NCI-H345 (cell line): ENCODE measurements around the gene MINDY1.

Experiments
- DNase-seq: peaks from one replicate; lab custom pipeline; 2025; lab: John Stamatoyannopoulos, UW

Gene MINDY1

DNA sequence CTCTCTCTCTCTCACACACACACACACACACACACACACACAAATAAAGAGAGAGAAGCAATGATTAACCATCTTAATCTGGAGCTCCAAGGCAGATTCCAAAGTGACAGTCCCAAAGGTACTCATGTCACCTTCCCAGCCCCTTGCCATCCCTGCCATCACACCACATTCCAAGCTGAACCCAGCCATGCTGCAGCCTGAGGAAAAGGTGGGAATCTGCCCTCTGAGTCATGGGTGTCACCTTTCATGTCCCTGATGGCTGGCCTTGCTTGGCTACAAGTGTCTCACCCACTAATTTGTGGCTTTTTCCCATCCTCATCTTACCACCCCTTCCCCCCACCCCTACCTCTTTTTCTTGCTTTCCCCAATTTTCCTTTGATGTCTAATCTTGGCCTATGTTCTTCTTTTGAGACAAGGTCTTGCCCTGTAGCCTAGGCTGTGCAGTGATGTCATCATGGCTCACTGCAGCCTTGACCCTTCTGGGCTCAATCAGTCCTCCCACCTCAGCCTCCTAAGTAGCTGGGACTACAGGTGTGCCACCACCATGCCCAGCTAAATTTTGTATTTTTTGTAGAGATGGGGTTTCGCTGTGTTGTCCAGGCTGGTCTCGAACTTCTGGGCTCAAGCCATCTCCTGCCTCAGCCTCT lies 21.4 kb downstream of the MINDY1 start:
- no peak for DNase-seq

GRCh38 chr1:150981805-150982712 lies 24.6 kb downstream of the MINDY1 start, which contains the start of gene ANXA9:
TSS of gene ANXA9 (plus strand) at chr1:150982292. CDS start at chr1:150983106, 814 bp downstream.
- no peak for DNase-seq

DNA sequence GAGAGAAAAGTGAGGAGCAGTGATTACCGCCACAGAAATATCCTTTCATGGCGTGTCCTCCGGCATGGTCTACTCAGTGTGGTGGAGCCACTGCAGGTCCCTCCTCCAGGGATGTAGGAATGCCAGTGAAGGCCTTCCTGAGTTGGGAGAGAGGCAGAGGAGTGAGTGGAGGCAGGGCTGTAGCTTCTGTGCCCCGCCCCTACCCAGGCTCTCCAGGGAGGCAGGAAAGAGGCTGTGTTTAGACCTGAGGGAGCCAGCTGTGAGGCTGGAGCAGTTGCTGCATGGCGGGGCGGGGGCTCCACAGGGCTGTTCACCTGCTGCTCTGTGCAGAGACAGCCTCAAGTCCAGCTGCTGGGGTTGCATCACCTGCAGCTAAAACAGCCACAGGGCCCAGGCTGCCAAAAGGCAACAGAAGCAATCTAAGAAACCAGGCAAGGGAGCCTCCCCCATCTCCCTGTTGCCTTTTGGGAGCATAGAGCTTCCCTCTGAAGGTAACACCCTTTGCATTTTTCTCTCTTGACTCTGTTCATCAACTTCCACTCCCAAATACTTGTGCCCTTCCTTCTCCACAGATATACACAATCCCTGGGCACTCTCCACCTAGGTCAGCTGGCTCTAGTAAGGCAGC lies 25.4 kb downstream of the MINDY1 start:
- peak; percentile 97 for DNase-seq

GRCh38 chr1:150979092-150980056 lies 27.3 kb downstream of the MINDY1 start:
- DNase-seq, result peak; percentile 97

DNA sequence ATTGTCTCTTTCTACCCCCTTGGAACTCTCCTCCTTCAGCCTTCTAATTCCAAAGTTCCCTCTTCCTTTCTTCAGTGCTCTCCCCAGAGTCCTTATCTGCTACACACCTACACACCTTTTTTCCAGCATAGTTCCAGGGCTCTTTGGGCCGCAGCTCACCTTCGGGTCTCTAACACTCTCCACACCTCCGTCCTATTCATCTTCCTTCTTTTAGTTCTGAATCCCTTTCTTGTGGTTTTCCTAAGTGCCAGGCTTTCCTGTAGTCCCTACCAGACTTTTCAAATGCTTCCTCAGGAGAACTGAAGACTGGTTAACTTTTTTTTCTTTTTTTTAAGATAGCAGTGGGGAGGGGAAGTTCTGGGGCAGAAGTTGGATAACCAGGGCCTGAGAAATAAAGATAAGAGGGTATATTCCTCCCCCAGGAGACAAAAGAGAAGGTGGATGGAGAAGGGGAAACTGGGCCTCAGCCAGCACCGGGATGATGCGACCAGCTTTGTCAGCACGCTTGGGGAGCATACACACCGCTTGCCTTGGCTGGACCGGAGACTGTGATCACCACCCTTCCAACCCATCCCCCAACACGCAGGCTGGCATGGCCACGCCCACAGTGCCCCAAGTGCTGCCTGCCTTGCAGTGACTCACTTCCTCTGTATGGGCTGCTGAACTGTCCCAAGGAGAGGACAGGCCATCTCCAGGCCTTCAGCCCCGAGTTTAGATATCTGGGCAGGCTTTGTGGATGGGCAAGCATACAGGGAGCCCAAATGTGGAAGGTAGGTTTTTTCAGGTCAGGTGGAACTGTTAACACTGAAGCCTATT lies 29.6 kb downstream of the MINDY1 start:
- no peak for DNase-seq

DNA sequence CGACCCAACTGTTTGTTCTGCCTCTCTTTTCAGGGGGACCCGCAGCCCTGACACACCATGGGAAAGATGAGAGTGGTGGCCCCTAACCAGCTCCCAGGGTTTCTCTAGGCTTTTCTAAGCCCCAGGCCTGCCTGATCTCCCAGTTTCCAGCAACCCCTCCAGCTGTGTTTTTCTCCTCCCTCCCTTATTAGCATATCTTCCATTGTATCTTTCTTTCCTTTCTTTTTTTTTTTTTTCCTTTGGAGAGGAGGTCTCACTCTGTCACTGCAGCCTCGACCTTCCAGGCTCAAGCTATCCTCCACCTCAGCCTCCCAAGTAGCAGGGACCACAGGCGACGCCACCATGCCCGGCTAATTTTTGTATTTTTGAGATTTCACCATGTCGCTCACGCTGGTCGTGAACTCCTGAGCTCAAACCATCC lies 30.3 kb downstream of the MINDY1 start:
- no peak for DNase-seq

DNA sequence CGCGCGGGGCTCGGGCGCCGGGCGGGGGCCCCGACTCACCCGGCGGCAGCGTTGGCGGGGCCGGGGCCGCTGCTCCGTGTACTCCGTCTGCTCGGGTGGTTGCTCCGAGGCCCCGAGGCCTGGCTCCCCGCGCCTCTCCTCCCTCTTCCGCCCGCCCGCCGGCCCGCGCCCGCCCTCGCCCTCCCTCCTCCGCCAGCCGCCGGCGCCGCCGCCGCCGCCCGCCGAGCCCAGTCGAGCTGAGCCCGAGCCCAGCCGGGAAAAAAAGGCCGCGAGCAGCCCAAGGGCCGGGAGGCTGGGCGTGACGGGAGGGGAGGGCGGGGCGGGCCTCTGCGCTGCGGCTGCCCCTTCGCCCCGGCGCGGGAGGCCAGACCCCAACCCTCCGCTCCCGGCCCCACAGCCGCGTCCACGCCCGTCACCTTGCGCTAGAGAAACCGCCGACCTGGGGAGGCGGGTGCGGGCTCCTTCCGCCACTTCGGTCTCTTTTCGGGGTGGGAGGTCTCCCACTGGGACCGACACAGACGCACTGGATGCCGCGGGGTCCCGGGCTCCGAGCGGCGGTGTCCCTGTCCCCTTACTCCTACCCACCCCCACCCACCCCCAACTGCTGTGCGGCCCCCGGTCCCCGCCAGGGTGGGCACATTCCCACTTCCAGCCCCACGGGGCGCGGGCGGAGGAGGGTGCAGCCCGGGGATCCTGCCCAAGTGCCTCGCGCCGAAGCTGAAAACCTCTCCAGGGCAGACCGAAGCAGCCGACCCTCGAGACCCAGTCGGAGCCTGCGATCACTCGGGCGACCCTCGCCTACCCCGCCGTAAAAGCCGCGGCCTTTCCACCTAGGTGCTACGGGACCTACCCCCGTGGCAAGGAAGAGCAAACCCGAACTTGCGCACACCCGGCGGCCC lies 31.9 kb downstream of the MINDY1 start, which contains the start of gene CERS2:
CERS2 (minus strand) TSS at position 256 of the 899 bp plus-strand sequence. CDS start 5,745 bp downstream, outside the sequence.
- peak; percentile 82 for DNase-seq

GRCh38 chr1:150973836-150974579 lies 32.7 kb downstream of the MINDY1 start:
- peak; percentile 63 for DNase-seq

- no peak for DNase-seq
These were observed 33.4 kb downstream of the MINDY1 start for GRCh38 chr1:150973258-150973835.

GRCh38 chr1:150972417-150972940 lies 34.2 kb downstream of the MINDY1 start:
- no peak for DNase-seq

DNA sequence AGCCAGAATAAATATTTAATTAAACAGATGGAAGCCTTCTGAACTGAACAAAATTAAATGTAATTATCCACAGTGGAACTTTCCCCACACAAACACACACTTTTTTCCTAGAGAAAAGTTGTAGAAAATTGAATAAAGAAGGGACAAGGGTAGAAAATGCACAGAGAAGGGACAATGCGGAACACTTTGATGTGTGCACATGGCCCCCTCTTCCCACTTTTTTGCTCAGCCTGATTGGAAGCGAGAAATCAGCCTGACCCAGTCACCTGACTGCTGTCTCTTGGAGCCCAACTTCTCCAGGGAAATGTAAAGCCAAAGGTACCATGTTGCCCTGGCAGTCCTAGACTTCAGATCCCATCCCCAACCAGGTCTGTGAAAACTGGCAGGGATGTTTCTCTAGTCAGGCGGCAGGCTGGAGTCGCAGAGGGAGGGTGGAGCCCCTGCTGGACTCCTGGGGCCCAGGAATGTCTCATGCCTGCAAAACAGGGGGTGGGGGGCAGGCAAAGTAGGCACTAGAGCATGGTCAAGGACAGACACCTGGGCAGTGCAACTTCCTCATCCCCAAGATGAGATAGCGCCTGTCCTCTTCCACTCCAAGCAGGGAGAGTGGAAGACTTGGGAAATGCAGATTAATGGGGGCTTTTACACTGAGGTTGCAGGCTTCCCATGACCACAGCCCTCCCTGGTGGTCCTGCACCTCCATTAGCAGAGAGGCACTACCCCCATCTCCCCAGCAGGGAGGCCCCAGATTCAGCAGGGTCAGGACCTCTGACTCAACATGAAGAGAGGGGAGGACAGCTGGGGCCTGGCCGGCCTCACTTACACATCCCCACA lies 34.9 kb downstream of the MINDY1 start:
- no peak for DNase-seq

DNA sequence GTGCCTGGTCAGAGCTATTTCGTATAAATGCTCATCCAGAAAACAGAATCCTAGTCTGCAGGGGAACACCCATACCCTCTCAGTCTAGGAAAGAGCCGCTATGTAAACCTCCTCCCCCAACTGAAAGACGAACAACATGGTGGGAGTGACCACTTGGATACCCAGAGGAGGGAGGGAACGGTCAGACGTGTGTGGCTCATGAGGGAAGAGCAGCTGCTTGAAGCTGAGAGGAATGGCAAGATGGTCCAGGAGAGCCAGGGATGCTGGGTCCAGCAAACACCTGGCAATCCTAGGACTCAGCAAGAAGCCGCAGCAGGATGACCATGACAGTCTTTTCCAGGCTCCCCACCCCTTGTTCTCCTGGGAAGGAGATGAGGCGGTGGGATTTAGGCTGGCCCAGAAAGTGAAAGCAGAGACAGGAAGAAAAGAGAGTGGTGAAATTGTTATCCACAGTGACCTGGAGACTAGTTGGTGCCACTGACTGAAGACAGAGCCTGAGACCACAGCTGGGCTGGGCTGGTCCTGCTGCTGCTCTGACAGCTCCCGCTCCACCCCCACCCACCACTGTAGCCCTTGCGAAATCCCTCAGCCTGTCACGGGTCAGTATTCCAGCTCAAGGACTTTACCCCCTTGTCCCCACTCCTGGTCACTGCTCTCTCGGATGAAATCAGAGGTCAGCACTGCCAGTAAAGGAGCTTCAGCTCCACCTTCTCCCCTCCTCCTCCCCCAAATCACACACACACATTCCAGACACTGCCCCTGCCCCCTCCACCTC lies 35.7 kb downstream of the MINDY1 start:
- no peak for DNase-seq

DNA sequence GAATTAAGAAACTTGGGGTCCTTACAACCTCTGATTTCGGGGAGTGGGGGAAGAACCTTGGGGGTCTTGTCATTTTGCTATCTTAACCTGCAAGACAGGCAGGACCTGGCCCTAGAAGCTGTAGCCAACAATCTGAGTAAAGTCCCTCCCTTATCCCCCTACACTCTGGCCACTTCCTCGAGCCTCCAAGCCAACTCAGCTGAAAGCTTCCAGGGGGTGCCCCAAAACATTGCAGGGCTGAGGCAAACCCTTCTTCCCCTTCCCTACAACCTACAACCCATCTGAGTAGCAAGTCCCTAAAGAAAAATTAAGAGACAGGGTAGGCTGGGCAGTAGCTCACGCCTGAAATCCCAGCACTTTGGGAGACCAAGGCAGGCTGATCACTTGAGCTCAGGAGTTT lies 37.1 kb downstream of the MINDY1 start:
- DNase-seq, result no peak

DNA sequence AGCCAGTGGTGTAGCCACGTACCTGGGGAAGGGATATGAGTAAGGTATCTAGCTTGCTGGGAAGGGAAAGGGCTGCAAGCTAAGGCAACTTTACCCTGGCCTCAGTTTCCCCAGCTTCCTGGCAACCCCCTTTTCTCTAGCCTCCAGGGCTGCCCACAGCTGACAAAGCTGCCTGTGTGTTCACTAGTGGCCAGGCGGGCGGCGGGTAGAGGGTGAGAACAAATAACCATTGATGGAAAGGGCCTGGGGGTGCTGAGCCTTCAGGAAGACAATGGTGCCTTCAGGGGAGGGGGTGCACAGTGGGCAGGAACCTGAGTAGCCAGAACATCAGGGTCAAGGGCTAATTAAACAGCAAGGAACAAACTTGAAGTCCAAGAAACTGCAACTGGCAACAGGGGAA lies 38.2 kb downstream of the MINDY1 start:
- no peak for DNase-seq

DNA sequence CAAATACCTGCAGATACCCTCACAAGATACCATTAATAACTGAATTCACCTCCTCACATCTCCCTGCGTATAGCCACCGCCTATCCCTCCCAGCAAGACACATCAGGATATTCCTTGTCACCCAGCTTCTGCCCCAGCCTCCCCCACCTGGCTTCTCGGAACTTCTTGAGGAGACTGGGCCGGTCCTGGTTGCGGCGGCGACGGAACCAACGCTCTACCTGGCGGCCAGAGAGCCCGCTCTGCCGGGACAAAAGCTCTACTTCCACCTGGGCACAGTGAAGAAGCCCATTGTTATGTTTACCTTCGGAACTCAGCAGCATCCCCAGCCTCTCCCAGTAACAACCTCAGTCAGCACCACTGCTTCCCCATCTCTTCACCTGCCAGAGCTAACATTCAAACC lies 38.8 kb downstream of the MINDY1 start:
- DNase-seq, result no peak

DNA sequence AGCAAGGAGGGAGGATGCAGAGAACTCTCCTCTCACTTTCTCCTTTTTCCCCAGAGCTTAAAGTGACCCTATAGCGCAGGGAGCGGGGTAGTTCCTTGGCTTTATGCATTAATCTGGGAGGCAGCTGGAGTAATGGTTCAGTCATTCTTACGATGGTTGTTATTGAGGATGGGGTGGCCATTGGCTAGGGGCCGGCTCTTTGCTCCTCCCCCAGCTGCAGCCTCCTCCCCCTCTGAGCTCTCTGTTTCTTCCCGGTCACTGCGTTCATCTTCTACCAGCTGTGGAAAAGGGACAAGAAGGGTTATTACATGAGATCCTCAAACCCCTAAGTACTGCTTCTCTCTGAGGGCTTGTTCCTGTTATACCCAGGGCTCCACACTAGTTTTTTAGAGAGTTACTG lies 40.7 kb downstream of the MINDY1 start:
- DNase-seq, result no peak
